WTC11 (cell line): Measurements from ENCODE around the gene LRRC74B. TPM values are rescaled to one million over a fixed set of nuclear protein-coding genes. Genes with fewer than 3 reads are reported as not detected.

ENCODE experiments used
- ATF6 ChIP-seq: sonication (generic); formaldehyde crosslinking; IDR thresholded peaks from 2 replicates; pipeline ENCODE4 v1.8.1; 2023; ENCODE audit warnings: mild to moderate bottlenecking, missing genetic modification reagents
- CREM ChIP-seq: sonication (generic); formaldehyde crosslinking; IDR thresholded peaks from 2 replicates; pipeline ENCODE4 v1.8.1; 2022; ENCODE audit warnings: mild to moderate bottlenecking, missing genetic modification reagents, moderate library complexity
- ELF4 ChIP-seq: sonication (generic); formaldehyde crosslinking; IDR thresholded peaks from 2 replicates; pipeline ENCODE4 v1.8.1; 2022; ENCODE audit warnings: low read depth, mild to moderate bottlenecking, moderate library complexity, missing genetic modification reagents
- ETV6 ChIP-seq: sonication (generic); formaldehyde crosslinking; IDR thresholded peaks from 2 replicates; pipeline ENCODE4 v1.8.1; 2022; ENCODE audit warnings: mild to moderate bottlenecking, missing genetic modification reagents
- IRF1 ChIP-seq: sonication (generic); formaldehyde crosslinking; IDR thresholded peaks from 2 replicates; pipeline ENCODE4 v1.8.0; 2023; ENCODE audit warnings: missing genetic modification reagents
- NFE2L1 ChIP-seq: sonication (generic); formaldehyde crosslinking; IDR thresholded peaks from 2 replicates; pipeline ENCODE4 v1.8.1; 2023; ENCODE audit warnings: missing genetic modification reagents
- NFYB ChIP-seq: sonication (generic); formaldehyde crosslinking; conservative IDR thresholded peaks from 2 replicates; pipeline ENCODE4 v1.8.0; 2022; ENCODE audit warnings: low read depth, missing genetic modification reagents
- NR2C2 ChIP-seq: sonication (generic); formaldehyde crosslinking; IDR thresholded peaks from 2 replicates; pipeline ENCODE4 v1.8.0; 2022; ENCODE audit warnings: mild to moderate bottlenecking, missing genetic modification reagents
- PREB ChIP-seq: sonication (generic); formaldehyde crosslinking; IDR thresholded peaks from 2 replicates; pipeline ENCODE4 v1.8.1; 2022; ENCODE audit warnings: mild to moderate bottlenecking, missing genetic modification reagents, moderate library complexity, borderline replicate concordance
- SMAD4 ChIP-seq: sonication (generic); formaldehyde crosslinking; IDR thresholded peaks from 2 replicates; pipeline ENCODE4 v1.8.0; 2022; ENCODE audit warnings: mild to moderate bottlenecking, missing genetic modification reagents
- ZBTB21 ChIP-seq: sonication (generic); formaldehyde crosslinking; IDR thresholded peaks from 2 replicates; pipeline ENCODE4 v1.8.1; 2023; ENCODE audit warnings: mild to moderate bottlenecking, missing genetic modification reagents, borderline replicate concordance
- ZMAT4 ChIP-seq: fragments of 250-450 bp; sonication (Bioruptor Pico); IDR thresholded peaks from 2 replicates; pipeline ENCODE4 v1.9.0; 2021; ENCODE audit warnings: mild to moderate bottlenecking
- ZNF425 ChIP-seq: fragments of 250-450 bp; sonication (Bioruptor Pico); conservative IDR thresholded peaks from 2 replicates; pipeline ENCODE4 v1.9.0; 2021; ENCODE audit warnings: mild to moderate bottlenecking
- ZNF532 ChIP-seq: fragments of 250-450 bp; sonication (Bioruptor Pico); IDR thresholded peaks from 2 replicates; pipeline ENCODE4 v1.9.0; 2021; ENCODE audit warnings: mild to moderate bottlenecking, borderline replicate concordance
- total RNA-seq: library from RNA; stranded (reverse); gene quantifications from 3 replicates; pipeline ENCODE4 v1.2.3, GENCODE V29; 2021
- TF ChIP-seq, protein P1 (sequence below): sonication (generic); formaldehyde crosslinking; IDR thresholded peaks from 2 replicates; pipeline ENCODE4 v1.8.1; 2023; ENCODE audit warnings: mild to moderate bottlenecking, moderate library complexity, missing genetic modification reagents
- TF ChIP-seq, protein P2 (sequence below): sonication (generic); formaldehyde crosslinking; IDR thresholded peaks from 2 replicates; pipeline ENCODE4 v1.8.0; 2022; ENCODE audit warnings: mild to moderate bottlenecking, missing genetic modification reagents
- TF ChIP-seq, protein P3 (sequence below): sonication (generic); formaldehyde crosslinking; IDR thresholded peaks from 2 replicates; pipeline ENCODE4 v1.8.0; 2022; ENCODE audit warnings: mild to moderate bottlenecking, missing genetic modification reagents
- TF ChIP-seq, protein P4 (sequence below): fragments of 250-450 bp; sonication (Bioruptor Pico); IDR thresholded peaks from 2 replicates; pipeline ENCODE4 v2.1.2; 2022; ENCODE audit warnings: mild to moderate bottlenecking, moderate library complexity
- TF ChIP-seq, protein P5 (sequence below): sonication (generic); formaldehyde crosslinking; IDR thresholded peaks from 2 replicates; pipeline ENCODE4 v1.8.0; 2022; ENCODE audit warnings: mild to moderate bottlenecking, missing genetic modification reagents

The LRRC74B gene
- total RNA-seq, 1 experiment from 2014 or later: not detected

DNA sequence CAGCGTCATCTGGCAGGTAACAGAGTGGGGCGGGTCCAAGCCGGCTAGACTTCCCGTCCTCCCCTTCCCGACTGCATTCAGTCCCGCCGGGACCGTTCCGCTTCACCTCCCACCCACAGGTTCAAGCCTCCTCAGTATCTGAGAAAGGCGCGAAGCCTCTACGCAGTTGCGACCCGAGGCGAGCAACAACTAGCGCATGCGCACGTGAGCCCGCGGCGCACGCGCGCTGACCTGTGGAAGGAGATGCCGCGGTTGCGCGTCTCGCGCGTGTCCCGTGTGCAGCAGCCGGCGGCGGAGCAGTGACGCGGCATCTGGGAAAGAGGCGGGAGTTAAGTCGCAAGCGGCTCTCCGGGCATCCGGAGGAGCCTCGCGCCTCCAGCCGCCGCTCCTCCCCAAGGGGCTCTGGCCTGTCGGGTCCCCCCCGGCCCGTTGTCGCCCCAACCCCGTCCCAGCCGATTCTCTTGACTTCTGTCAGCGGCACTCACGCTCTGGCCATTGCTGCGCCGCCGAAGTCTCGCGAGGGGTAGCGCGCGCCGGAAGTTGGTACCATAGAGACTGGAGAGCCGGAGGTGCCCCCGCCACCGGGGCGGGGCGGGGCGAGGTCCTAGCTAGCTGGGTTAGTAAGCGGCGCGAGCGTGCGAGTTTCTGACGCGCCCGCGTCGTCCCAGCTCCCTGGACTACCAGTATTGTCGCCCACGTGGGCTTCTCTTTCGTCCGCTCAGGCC lies 44.0 kb upstream of the LRRC74B start, which contains the start of gene THAP7 (continued):
- TF ChIP-seq ATF6 (no peak), NR2C2 (CRISPR knock-in tag) (peak; percentile 65), CREM (CRISPR knock-in tag) (peak; percentile 62), NFYB (CRISPR knock-in tag) (0 out of 2 replicates have a peak, but pooled peaks have one; percentile 26), NFE2L1 (CRISPR knock-in tag) (peak; percentile 82; the same call in 1 of the 2 replicates), PREB (CRISPR knock-in tag) (no peak), ETV6 (CRISPR knock-in tag) (peak; percentile 84), IRF1 (CRISPR knock-in tag) (peak; percentile 94), ZBTB21 (no peak), ELF4 (no peak), ZNF425 (CRISPR knock-in tag) (no peak), ZMAT4 (CRISPR knock-in tag) (no peak), ZNF532 (CRISPR knock-in tag) (no peak), SMAD4 (no peak)
- TF ChIP-seq, protein P1, sequence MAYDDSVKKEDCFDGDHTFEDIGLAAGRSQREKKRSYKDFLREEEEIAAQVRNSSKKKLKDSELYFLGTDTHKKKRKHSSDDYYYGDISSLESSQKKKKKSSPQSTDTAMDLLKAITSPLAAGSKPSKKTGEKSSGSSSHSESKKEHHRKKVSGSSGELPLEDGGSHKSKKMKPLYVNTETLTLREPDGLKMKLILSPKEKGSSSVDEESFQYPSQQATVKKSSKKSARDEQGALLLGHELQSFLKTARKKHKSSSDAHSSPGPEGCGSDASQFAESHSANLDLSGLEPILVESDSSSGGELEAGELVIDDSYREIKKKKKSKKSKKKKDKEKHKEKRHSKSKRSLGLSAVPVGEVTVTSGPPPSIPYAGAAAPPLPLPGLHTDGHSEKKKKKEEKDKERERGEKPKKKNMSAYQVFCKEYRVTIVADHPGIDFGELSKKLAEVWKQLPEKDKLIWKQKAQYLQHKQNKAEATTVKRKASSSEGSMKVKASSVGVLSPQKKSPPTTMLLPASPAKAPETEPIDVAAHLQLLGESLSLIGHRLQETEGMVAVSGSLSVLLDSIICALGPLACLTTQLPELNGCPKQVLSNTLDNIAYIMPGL (CRISPR knock-in tag): peak; percentile 20; the same call in 1 of the 2 replicates
- TF ChIP-seq, protein P2, sequence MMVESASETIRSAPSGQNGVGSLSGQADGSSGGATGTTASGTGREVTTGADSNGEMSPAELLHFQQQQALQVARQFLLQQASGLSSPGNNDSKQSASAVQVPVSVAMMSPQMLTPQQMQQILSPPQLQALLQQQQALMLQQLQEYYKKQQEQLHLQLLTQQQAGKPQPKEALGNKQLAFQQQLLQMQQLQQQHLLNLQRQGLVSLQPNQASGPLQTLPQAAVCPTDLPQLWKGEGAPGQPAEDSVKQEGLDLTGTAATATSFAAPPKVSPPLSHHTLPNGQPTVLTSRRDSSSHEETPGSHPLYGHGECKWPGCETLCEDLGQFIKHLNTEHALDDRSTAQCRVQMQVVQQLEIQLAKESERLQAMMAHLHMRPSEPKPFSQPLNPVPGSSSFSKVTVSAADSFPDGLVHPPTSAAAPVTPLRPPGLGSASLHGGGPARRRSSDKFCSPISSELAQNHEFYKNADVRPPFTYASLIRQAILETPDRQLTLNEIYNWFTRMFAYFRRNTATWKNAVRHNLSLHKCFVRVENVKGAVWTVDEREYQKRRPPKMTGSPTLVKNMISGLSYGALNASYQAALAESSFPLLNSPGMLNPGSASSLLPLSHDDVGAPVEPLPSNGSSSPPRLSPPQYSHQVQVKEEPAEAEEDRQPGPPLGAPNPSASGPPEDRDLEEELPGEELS: peak; percentile 79; the same call in 1 of the 2 replicates
- TF ChIP-seq, protein P3, sequence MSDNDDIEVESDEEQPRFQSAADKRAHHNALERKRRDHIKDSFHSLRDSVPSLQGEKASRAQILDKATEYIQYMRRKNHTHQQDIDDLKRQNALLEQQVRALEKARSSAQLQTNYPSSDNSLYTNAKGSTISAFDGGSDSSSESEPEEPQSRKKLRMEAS (CRISPR knock-in tag): peak; percentile 95
- TF ChIP-seq, protein P4, sequence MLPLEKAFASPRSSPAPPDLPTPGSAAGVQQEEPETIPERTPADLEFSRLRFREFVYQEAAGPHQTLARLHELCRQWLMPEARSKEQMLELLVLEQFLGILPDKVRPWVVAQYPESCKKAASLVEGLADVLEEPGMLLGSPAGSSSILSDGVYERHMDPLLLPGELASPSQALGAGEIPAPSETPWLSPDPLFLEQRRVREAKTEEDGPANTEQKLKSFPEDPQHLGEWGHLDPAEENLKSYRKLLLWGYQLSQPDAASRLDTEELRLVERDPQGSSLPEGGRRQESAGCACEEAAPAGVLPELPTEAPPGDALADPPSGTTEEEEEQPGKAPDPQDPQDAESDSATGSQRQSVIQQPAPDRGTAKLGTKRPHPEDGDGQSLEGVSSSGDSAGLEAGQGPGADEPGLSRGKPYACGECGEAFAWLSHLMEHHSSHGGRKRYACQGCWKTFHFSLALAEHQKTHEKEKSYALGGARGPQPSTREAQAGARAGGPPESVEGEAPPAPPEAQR (CRISPR knock-in tag): no peak
- TF ChIP-seq, protein P5, sequence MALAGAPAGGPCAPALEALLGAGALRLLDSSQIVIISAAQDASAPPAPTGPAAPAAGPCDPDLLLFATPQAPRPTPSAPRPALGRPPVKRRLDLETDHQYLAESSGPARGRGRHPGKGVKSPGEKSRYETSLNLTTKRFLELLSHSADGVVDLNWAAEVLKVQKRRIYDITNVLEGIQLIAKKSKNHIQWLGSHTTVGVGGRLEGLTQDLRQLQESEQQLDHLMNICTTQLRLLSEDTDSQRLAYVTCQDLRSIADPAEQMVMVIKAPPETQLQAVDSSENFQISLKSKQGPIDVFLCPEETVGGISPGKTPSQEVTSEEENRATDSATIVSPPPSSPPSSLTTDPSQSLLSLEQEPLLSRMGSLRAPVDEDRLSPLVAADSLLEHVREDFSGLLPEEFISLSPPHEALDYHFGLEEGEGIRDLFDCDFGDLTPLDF (CRISPR knock-in tag): peak; percentile 89
